WTC11 (cell line): ENCODE measurements around the gene KLHDC1. TPM values are rescaled to one million over a fixed set of nuclear protein-coding genes. Genes with fewer than 3 reads are reported as not detected.
"Not testable (repeated sequence)": the region's sequence is repeated elsewhere in the genome, so short reads cannot be mapped to it uniquely, and the experiment has no call there.

Source experiments
- ATAC-seq: fragments of 200-7000 bp; cut with Tn5 transposase; 2 replicates; pipeline ENCODE4 v1.10.0; 2021; ENCODE audit warnings: mild to moderate bottlenecking, moderate library complexity
- CTCF ChIA-PET: fragments of 300-600 bp; sonication (Branson Sonifier 250); formaldehyde crosslinking; loops from one replicate; lab custom pipeline; 2021; ENCODE audit warnings: antibody characterized with exemption; lab: Charles Lee
- POLR2A ChIA-PET: fragments of 350-600 bp; sonication (Branson Sonifier 250); formaldehyde crosslinking; loops from one replicate; lab custom pipeline; 2021; ENCODE audit warnings: antibody characterized with exemption; lab: Charles Lee
- DNase-seq: peaks from one replicate; pipeline ENCODE4 v3.0.0; 2021; ENCODE audit warnings: low spot score
- H3K27ac Mint-ChIP-seq: 2 replicates; pipeline ENCODE4 v1.8.0; 2021; ENCODE audit warnings: mixed read lengths
- H3K27me3 Mint-ChIP-seq: 2 replicates; pipeline ENCODE4 v1.8.0; 2021; ENCODE audit warnings: low read depth, mild to moderate bottlenecking, moderate library complexity, mixed read lengths
- H3K36me3 Mint-ChIP-seq: 2 replicates; pipeline ENCODE4 v1.8.0; 2021; ENCODE audit warnings: mixed read lengths
- H3K4me1 Mint-ChIP-seq: 2 replicates; pipeline ENCODE4 v1.8.0; 2022; ENCODE audit warnings: mixed read lengths
- H3K4me3 Mint-ChIP-seq: 2 replicates; pipeline ENCODE4 v1.8.0; 2021; ENCODE audit warnings: mild to moderate bottlenecking, moderate library complexity, mixed read lengths
- H3K9me3 Mint-ChIP-seq: 2 replicates; pipeline ENCODE4 v1.8.0; 2021; ENCODE audit warnings: mixed read lengths
- ATF1 ChIP-seq: sonication (generic); formaldehyde crosslinking; IDR thresholded peaks from 2 replicates; pipeline ENCODE4 v1.8.1; 2023; ENCODE audit warnings: mild to moderate bottlenecking, moderate library complexity, missing genetic modification reagents
- CREM ChIP-seq: sonication (generic); formaldehyde crosslinking; IDR thresholded peaks from 2 replicates; pipeline ENCODE4 v1.8.1; 2022; ENCODE audit warnings: mild to moderate bottlenecking, missing genetic modification reagents, moderate library complexity
- ELF4 ChIP-seq: sonication (generic); formaldehyde crosslinking; IDR thresholded peaks from 2 replicates; pipeline ENCODE4 v1.8.1; 2022; ENCODE audit warnings: low read depth, mild to moderate bottlenecking, moderate library complexity, missing genetic modification reagents
- ESRRA ChIP-seq: sonication (generic); formaldehyde crosslinking; IDR thresholded peaks from 2 replicates; pipeline ENCODE4 v1.8.1; 2022; ENCODE audit warnings: mild to moderate bottlenecking, missing genetic modification reagents, borderline replicate concordance
- FOXJ3 ChIP-seq: sonication (generic); formaldehyde crosslinking; IDR thresholded peaks from 2 replicates; pipeline ENCODE4 v1.9.0; 2021; ENCODE audit warnings: missing genetic modification reagents, mild to moderate bottlenecking, borderline replicate concordance
- GTF2I ChIP-seq: fragments of 250-450 bp; sonication (Bioruptor Pico); conservative IDR thresholded peaks from 2 replicates; pipeline ENCODE4 v1.4.0; 2021; ENCODE audit warnings: mild to moderate bottlenecking
- HMGA2 ChIP-seq: fragments of 250-450 bp; sonication (Bioruptor Pico); IDR thresholded peaks from 2 replicates; pipeline ENCODE4 v1.4.0; 2021; ENCODE audit warnings: mild to moderate bottlenecking, moderate library complexity
- SMAD3 ChIP-seq: sonication (generic); formaldehyde crosslinking; IDR thresholded peaks from 2 replicates; pipeline ENCODE4 v1.8.0; 2022; ENCODE audit warnings: missing genetic modification reagents, mild to moderate bottlenecking, borderline replicate concordance
- SMAD4 ChIP-seq: sonication (generic); formaldehyde crosslinking; IDR thresholded peaks from 2 replicates; pipeline ENCODE4 v1.8.0; 2022; ENCODE audit warnings: mild to moderate bottlenecking, missing genetic modification reagents
- TEAD4 ChIP-seq: sonication (generic); formaldehyde crosslinking; IDR thresholded peaks from 2 replicates; pipeline ENCODE4 v1.8.0; 2022; ENCODE audit warnings: mild to moderate bottlenecking, missing genetic modification reagents
- TP53 ChIP-seq: sonication (generic); formaldehyde crosslinking; IDR thresholded peaks from 2 replicates; pipeline ENCODE4 v1.8.1; 2023; ENCODE audit warnings: mild to moderate bottlenecking, missing genetic modification reagents
- ZNF121 ChIP-seq: sonication (generic); formaldehyde crosslinking; IDR thresholded peaks from 2 replicates; pipeline ENCODE4 v1.8.0; 2023; ENCODE audit warnings: missing genetic modification reagents
- ZNF317 ChIP-seq: sonication (generic); formaldehyde crosslinking; IDR thresholded peaks from 2 replicates; pipeline ENCODE4 v1.8.1; 2023; ENCODE audit warnings: low read depth, mild to moderate bottlenecking, moderate library complexity, missing genetic modification reagents, borderline replicate concordance
- ZNF416 ChIP-seq: fragments of 250-450 bp; sonication (Bioruptor Pico); IDR thresholded peaks from 2 replicates; pipeline ENCODE4 v1.9.0; 2021; ENCODE audit warnings: mild to moderate bottlenecking, inconsistent platforms
- total RNA-seq: library from RNA; stranded (reverse); gene quantifications from 3 replicates; pipeline ENCODE4 v1.2.3, GENCODE V29; 2021
- TF ChIP-seq, protein P1 (sequence below): sonication (generic); formaldehyde crosslinking; IDR thresholded peaks from 2 replicates; pipeline ENCODE4 v1.8.0; 2023; ENCODE audit warnings: missing genetic modification reagents
- TF ChIP-seq, protein P2 (sequence below): sonication (generic); formaldehyde crosslinking; IDR thresholded peaks from 2 replicates; pipeline ENCODE4 v1.8.0; 2023; ENCODE audit warnings: mild to moderate bottlenecking, missing genetic modification reagents
- TF ChIP-seq, protein P3 (sequence below): sonication (generic); formaldehyde crosslinking; IDR thresholded peaks from 2 replicates; pipeline ENCODE4 v1.8.0; 2023; ENCODE audit warnings: missing genetic modification reagents, mild to moderate bottlenecking, borderline replicate concordance

Gene KLHDC1
- total RNA-seq, 1 experiment from 2014 or later, result not detected

DNA sequence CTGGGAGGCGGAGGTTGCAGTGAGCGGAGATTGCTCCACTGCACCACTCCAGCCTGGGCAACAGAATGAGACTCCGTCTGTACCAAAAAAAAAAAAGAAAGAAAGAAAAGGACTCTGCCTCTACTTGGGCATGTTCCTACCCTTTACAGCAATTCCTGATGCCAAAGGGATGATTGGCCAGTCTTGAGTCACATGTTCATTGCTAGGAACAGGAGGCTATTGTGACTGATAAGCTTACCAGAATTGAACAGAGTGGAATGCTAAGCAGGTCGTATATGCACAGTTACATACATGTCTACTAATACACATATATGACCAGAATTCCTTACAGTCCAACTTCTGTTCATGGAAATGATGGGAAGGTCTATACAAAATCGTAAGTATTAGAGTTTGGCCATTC, 34.3 kb downstream of the KLHDC1 start (continued):
- TF ChIP-seq, protein P1, sequence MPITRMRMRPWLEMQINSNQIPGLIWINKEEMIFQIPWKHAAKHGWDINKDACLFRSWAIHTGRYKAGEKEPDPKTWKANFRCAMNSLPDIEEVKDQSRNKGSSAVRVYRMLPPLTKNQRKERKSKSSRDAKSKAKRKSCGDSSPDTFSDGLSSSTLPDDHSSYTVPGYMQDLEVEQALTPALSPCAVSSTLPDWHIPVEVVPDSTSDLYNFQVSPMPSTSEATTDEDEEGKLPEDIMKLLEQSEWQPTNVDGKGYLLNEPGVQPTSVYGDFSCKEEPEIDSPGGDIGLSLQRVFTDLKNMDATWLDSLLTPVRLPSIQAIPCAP (CRISPR knock-in tag), result no peak
- TF ChIP-seq, protein P2, sequence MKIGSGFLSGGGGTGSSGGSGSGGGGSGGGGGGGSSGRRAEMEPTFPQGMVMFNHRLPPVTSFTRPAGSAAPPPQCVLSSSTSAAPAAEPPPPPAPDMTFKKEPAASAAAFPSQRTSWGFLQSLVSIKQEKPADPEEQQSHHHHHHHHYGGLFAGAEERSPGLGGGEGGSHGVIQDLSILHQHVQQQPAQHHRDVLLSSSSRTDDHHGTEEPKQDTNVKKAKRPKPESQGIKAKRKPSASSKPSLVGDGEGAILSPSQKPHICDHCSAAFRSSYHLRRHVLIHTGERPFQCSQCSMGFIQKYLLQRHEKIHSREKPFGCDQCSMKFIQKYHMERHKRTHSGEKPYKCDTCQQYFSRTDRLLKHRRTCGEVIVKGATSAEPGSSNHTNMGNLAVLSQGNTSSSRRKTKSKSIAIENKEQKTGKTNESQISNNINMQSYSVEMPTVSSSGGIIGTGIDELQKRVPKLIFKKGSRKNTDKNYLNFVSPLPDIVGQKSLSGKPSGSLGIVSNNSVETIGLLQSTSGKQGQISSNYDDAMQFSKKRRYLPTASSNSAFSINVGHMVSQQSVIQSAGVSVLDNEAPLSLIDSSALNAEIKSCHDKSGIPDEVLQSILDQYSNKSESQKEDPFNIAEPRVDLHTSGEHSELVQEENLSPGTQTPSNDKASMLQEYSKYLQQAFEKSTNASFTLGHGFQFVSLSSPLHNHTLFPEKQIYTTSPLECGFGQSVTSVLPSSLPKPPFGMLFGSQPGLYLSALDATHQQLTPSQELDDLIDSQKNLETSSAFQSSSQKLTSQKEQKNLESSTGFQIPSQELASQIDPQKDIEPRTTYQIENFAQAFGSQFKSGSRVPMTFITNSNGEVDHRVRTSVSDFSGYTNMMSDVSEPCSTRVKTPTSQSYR (CRISPR knock-in tag), result no peak
- TF ChIP-seq HMGA2 (CRISPR knock-in tag), result no peak
- no peak for TF ChIP-seq SMAD3
- no peak for TF ChIP-seq TEAD4
- no peak for TF ChIP-seq CREM (CRISPR knock-in tag)
- no peak for TF ChIP-seq ATF1 (CRISPR knock-in tag)

DNA sequence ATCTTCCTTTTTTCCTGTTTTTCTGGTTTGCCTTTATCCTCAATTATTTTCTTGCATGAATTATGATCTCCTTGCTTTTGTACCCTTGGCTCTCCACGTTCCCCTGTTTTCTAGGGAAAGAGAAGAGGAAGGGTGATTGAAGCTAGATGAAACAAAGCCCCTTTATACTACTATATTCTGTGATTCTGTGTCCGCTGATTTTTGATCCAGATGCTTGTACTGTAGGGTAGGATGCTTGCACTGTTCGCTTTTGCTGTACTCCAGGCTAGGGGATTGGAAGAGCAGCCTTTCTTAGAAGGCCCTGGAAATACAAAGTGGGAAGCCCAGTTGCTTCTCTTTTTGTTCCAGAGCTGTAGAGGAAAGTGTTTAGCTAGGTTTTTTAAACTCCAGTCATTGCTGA, 40.0 kb downstream of the KLHDC1 start:
- CTCF ChIA-PET, result interaction anchor here (1.3 kb wide), 1 partner anchor 35 kb away, joined by 4 read pairs; the partner anchor contains the start of gene KLHDC2
- no peak for ATAC-seq
- DNase-seq, result no peak
- Mint-ChIP-seq H3K4me1 (no peaks in the 10 kb centered on the region), H3K27ac (no peak overlapping the region), H3K27me3 (no peaks in the 10 kb centered on the region), H3K36me3 (no peaks in the 10 kb centered on the region), H3K4me3 (no peak overlapping the region), H3K9me3 (no peaks in the 10 kb centered on the region)
- TF ChIP-seq TP53 (CRISPR knock-in tag), result no peak
- TF ChIP-seq, protein P3, sequence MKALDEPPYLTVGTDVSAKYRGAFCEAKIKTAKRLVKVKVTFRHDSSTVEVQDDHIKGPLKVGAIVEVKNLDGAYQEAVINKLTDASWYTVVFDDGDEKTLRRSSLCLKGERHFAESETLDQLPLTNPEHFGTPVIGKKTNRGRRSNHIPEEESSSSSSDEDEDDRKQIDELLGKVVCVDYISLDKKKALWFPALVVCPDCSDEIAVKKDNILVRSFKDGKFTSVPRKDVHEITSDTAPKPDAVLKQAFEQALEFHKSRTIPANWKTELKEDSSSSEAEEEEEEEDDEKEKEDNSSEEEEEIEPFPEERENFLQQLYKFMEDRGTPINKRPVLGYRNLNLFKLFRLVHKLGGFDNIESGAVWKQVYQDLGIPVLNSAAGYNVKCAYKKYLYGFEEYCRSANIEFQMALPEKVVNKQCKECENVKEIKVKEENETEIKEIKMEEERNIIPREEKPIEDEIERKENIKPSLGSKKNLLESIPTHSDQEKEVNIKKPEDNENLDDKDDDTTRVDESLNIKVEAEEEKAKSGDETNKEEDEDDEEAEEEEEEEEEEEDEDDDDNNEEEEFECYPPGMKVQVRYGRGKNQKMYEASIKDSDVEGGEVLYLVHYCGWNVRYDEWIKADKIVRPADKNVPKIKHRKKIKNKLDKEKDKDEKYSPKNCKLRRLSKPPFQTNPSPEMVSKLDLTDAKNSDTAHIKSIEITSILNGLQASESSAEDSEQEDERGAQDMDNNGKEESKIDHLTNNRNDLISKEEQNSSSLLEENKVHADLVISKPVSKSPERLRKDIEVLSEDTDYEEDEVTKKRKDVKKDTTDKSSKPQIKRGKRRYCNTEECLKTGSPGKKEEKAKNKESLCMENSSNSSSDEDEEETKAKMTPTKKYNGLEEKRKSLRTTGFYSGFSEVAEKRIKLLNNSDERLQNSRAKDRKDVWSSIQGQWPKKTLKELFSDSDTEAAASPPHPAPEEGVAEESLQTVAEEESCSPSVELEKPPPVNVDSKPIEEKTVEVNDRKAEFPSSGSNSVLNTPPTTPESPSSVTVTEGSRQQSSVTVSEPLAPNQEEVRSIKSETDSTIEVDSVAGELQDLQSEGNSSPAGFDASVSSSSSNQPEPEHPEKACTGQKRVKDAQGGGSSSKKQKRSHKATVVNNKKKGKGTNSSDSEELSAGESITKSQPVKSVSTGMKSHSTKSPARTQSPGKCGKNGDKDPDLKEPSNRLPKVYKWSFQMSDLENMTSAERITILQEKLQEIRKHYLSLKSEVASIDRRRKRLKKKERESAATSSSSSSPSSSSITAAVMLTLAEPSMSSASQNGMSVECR (CRISPR knock-in tag), result no peak
- TF ChIP-seq SMAD4 (CRISPR knock-in tag), result no peak
- POLR2A ChIA-PET, result no interaction called here

DNA sequence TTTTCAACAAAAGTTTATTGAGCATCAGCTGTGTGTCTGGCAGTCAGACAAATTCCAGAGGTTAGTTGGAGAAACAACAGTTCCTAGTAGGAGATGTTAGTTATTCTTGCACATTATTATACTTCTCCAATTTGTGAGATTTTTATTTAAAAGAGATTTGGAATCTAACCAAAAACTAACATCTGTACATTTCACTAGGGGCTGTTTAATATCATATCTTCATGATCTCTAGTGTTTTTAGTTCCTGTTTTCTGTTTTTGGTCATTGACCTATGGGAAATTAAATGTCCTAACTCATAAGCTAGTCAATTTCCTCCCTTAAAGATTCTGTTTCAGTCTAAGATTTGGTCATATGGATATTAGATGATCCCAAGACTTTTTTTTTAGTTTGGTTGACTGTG, 40.9 kb downstream of the KLHDC1 start:
- Mint-ChIP-seq H3K4me1 (no peaks in the 10 kb centered on the region), H3K4me3 (no peak overlapping the region), H3K9me3 (no peaks in the 10 kb centered on the region), H3K27ac (no peak overlapping the region), H3K36me3 (no peaks in the 10 kb centered on the region), H3K27me3 (no peaks in the 10 kb centered on the region)
- no peak for DNase-seq
- TF ChIP-seq ESRRA (CRISPR knock-in tag) (no peak), FOXJ3 (no peak), ZNF317 (no peak), ELF4 (no peak), ZNF416 (no peak)
- POLR2A ChIA-PET, result no interaction called here
- ATAC-seq, result no peak
- CTCF ChIA-PET, result no interaction called here

DNA sequence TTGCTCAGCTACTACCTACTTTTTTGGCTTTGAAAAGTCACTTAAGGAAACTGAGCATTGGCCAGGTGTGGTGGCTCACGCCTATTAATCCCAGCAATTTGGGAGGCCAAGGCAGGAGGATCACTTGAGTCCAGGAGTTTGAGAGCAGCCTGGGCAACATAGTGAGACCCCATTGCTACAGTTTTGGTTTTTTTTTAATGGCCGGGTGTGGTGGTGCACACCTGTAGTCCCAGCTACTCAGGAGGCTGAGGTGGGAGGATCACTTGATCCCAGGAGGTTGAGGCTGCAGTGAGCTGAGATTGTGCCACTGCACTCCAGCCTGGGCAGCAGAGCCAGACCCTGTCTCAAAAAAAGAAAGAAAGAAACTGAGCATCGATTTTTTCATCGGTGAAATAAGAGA, 42.7 kb downstream of the KLHDC1 start:
- H3K4me3 Mint-ChIP-seq, DNase-seq, H3K4me1 Mint-ChIP-seq, H3K36me3 Mint-ChIP-seq, POLR2A ChIA-PET, ATAC-seq, H3K9me3 Mint-ChIP-seq, H3K27me3 Mint-ChIP-seq, CTCF ChIA-PET, H3K27ac Mint-ChIP-seq: not testable (repeated sequence)
- peak; percentile 78 for TF ChIP-seq GTF2I (CRISPR knock-in tag)
- TF ChIP-seq ZNF121 (CRISPR knock-in tag), result peak; percentile 77; the same call in 1 of the 2 replicates
